Tibial nerve (tissue), 4 donors: ENCODE measurements around the gene NKAIN4. TPM values are rescaled to one million over a fixed set of nuclear protein-coding genes. Genes with fewer than 3 reads are reported as not detected.

ENCODE experiments used
- DNase-seq, 2 donors: peaks; one replicate each; pipeline ENCODE4 v3.0.0-alpha.2; 2019; ENCODE audit warnings: low spot score in 2 of 2
- H3K27ac ChIP-seq, 4 donors: fragments of 200-600 bp; sonication (generic) in 3 of 4; one replicate each; pipeline ENCODE4 v1.5.1; 2017 to 2019; ENCODE audit warnings: mild to moderate bottlenecking in 1 of 4
- H3K27me3 ChIP-seq, 2 donors: fragments of 200-600 bp; sonication (generic) in 1 of 2; one replicate each; pipeline versions ENCODE4 v1.5.1 to v1.6.0; 2017 to 2019
- H3K36me3 ChIP-seq, 3 donors: fragments of 200-600 bp; sonication (generic); one replicate each; pipeline ENCODE4 v1.5.1; 2018 to 2019
- H3K4me1 ChIP-seq, 4 donors: fragments of 200-600 bp; sonication (generic) in 3 of 4; one replicate each; pipeline ENCODE4 v1.5.1; 2017 to 2019
- H3K4me3 ChIP-seq, 4 donors: fragments of 200-600 bp; sonication (generic) in 3 of 4; one replicate each; pipeline ENCODE4 v1.5.1; 2017 to 2019; ENCODE audit warnings: mild to moderate bottlenecking in 1 of 4, moderate library complexity in 1 of 4
- H3K9me3 ChIP-seq, 4 donors: fragments of 200-600 bp; sonication (generic) in 3 of 4; one replicate each; pipeline ENCODE4 v1.5.1; 2017 to 2019
- EP300 ChIP-seq, 2 donors: sonication (generic); formaldehyde crosslinking; IDR thresholded peaks; one replicate each; pipeline ENCODE4 v1.6.1; 2017; ENCODE audit warnings: antibody characterized with exemption in 2 of 2, mild to moderate bottlenecking in 1 of 2
- POLR2A ChIP-seq, 2 donors: fragments of 450-650 bp; IDR thresholded peaks; one replicate each; pipeline ENCODE4 v1.6.1; 2017; ENCODE audit warnings: antibody characterized with exemption in 2 of 2, mild to moderate bottlenecking in 2 of 2, moderate library complexity in 2 of 2
- WGBS, 2 donors: methylation state at CpG; one replicate each; pipeline ENCODE4 v1.1.5; 2018; 5-methylcytosine and 5-hydroxymethylcytosine counted together
- total RNA-seq, 4 donors: library from RNA; depleted of rRNA; stranded (reverse); fragments of >200 nt; gene quantifications; one replicate each; pipeline ENCODE4 v1.1.0, GENCODE V29; 2016
- TF ChIP-seq, protein P1 (sequence below), 5 experiments: fragments of 200-600 bp in 3 of 5; fragments of 450-650 bp in 2 of 5; sonication (generic) in 3 of 5; IDR thresholded peaks; one replicate each; pipeline ENCODE4 v1.5.1; 2016 to 2019; ENCODE audit warnings: antibody characterized with exemption in 5 of 5, mild to moderate bottlenecking in 3 of 5, moderate library complexity in 2 of 5

NKAIN4 gene
- total RNA-seq, 4 donors from 2014 or later: 1.2 to 7.2 (median 3.1) TPM

DNA sequence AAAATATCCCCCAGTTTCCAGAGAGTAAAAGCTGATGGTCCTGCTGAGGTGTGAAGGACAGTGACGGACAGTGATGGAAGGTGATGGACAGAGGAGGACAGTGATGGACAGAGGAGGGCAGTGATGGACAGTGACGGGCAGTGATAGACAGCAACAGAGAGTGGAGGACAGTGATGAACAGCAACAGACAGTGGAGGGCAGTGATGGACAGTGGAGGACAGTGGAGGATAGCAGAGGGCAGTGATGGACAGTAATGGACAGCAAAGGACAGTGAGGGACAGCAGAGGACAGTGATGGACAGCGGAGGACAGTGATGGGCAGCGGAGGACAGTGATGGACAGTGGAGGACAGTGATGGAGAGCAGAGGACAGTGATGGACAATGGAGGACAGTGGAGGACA lies 2.7 kb upstream of the NKAIN4 start:
- H3K27ac ChIP-seq: no peak overlapping the region
- WGBS, 2 donors: 88 to 96% methylated on average over 4 of the region's 4 CpGs
- peaks cover 0 to 79% of the 10 kb centered on the region in 2 donors for H3K27me3 ChIP-seq
- no peak for TF ChIP-seq EP300 (IDR thresholded peaks at IDR 0.05)
- no peak for TF ChIP-seq POLR2A (IDR thresholded peaks at IDR 0.05)
- TF ChIP-seq, protein P1, sequence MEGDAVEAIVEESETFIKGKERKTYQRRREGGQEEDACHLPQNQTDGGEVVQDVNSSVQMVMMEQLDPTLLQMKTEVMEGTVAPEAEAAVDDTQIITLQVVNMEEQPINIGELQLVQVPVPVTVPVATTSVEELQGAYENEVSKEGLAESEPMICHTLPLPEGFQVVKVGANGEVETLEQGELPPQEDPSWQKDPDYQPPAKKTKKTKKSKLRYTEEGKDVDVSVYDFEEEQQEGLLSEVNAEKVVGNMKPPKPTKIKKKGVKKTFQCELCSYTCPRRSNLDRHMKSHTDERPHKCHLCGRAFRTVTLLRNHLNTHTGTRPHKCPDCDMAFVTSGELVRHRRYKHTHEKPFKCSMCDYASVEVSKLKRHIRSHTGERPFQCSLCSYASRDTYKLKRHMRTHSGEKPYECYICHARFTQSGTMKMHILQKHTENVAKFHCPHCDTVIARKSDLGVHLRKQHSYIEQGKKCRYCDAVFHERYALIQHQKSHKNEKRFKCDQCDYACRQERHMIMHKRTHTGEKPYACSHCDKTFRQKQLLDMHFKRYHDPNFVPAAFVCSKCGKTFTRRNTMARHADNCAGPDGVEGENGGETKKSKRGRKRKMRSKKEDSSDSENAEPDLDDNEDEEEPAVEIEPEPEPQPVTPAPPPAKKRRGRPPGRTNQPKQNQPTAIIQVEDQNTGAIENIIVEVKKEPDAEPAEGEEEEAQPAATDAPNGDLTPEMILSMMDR (IDR thresholded peaks at IDR 0.05): no peak
- no peak overlapping the region for H3K4me3 ChIP-seq
- DNase-seq: no peak
- H3K4me1 ChIP-seq: peaks cover 0 to 45% (median 8%) of the 10 kb centered on the region in 4 donors
- H3K9me3 ChIP-seq: no peaks in the 10 kb centered on the region
- H3K36me3 ChIP-seq: no peaks in the 10 kb centered on the region

DNA sequence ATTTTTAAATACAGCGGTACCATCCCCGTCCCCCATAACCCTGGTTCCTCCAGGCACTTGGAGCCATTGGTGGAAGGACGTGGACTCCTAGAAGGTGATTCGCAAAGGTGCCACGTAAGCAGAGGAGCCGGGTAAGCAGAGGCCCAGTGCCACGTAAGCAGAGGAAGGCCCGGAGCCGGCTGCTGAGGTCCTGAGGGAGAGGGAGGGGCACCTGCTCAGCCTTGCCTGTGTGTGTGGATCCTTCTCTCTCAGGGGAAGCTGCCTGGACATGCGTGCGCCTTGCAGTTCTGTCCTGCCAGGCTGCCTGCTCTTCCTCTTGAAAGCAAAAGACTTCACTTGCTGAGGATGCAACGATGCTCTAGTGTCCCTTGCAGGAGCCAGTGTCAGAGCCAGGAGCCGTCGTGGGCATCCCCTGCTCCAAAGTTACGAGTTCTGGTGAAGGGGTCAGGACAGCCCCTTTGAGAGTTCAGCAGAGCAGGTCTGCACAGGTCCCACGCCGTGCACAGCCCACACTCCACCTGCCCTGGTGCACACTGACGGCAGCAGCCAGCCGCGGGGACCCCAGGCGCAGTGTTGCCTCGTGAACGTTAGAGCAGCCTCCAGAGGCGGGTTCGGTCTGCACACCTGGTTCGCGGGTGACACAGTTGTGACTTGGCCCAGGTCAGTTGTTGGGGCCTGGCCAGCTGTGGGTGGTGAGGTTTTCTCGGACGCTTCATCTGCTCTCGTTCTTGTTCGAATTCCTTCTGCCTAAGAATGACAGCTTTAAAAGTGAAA lies 1.9 kb upstream of the NKAIN4 start:
- Histone ChIP-seq H3K4me1 (peaks cover 0 to 41% (median 8%) of the 10 kb centered on the region in 4 donors), H3K27me3 (peaks cover 0 to 74% of the 10 kb centered on the region in 2 donors), H3K36me3 (no peaks in the 10 kb centered on the region), H3K27ac (no peak overlapping the region), H3K9me3 (no peaks in the 10 kb centered on the region), H3K4me3 (no peak overlapping the region)
- TF ChIP-seq EP300 (IDR thresholded peaks at IDR 0.05): no peak
- TF ChIP-seq POLR2A (IDR thresholded peaks at IDR 0.05): no peak
- TF ChIP-seq, protein P1 (IDR thresholded peaks at IDR 0.05): no peak
- 69 to 72% methylated on average over 26 to 31 of the region's 31 CpGs for WGBS, 2 donors
- DNase-seq: no peak

DNA sequence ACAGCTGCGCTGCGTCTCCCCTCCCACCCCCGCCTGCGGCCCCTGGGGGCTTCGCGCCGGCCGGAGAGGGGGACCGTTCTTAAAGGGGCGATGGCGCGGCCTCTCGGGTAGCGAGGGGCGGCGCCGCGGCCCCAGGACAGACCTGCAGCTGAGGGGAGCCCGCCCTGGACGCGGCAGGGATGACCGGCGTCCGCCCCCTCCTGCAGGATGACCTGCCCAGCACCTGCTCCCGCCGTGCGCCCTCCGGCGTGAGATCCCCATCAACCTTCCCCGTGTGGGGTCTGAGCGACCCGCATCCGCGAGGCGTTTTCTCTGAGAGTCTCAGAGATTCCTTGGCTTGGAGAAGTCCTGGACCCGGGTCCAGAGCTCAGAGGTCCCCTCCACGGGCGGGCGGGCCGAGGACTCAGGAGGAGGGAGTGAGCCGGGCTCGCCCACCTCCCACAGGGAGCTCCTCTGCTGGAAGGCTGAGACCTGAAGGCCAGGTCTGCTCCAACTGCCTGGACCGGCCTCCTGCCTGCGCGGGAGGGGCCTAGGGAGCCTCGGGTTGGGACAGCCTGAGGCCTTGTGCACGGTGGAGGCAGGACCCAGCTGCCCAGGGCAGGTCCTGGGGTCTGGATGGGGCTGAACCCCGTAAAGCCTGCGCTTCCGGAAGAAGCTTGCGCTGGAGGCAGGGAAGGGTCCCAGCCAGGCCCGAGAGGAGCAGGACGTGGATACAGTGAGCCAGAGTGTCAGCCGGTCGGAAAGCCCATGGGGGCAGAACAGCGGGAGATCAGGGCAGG lies 532 bp upstream of the NKAIN4 start:
- 25 to 30% methylated on average over 21 to 27 of the region's 56 CpGs for WGBS, 2 donors
- peak overlapping the region in 2 of 4 donors; percentile 22 to 55 for H3K4me3 ChIP-seq
- no peaks in the 10 kb centered on the region for H3K9me3 ChIP-seq
- H3K4me1 ChIP-seq: peaks cover 0 to 33% (median 8%) of the 10 kb centered on the region in 4 donors
- TF ChIP-seq EP300 (IDR thresholded peaks at IDR 0.05) (no peak), POLR2A (IDR thresholded peaks at IDR 0.05) (no peak)
- TF ChIP-seq, protein P1 (IDR thresholded peaks at IDR 0.05): no peak
- DNase-seq: no peak
- H3K27ac ChIP-seq: peak overlapping the region in 2 of 4 donors; percentile 43 to 63
- H3K36me3 ChIP-seq: no peaks in the 10 kb centered on the region
- peaks cover 0 to 73% of the 10 kb centered on the region in 2 donors for H3K27me3 ChIP-seq

DNA sequence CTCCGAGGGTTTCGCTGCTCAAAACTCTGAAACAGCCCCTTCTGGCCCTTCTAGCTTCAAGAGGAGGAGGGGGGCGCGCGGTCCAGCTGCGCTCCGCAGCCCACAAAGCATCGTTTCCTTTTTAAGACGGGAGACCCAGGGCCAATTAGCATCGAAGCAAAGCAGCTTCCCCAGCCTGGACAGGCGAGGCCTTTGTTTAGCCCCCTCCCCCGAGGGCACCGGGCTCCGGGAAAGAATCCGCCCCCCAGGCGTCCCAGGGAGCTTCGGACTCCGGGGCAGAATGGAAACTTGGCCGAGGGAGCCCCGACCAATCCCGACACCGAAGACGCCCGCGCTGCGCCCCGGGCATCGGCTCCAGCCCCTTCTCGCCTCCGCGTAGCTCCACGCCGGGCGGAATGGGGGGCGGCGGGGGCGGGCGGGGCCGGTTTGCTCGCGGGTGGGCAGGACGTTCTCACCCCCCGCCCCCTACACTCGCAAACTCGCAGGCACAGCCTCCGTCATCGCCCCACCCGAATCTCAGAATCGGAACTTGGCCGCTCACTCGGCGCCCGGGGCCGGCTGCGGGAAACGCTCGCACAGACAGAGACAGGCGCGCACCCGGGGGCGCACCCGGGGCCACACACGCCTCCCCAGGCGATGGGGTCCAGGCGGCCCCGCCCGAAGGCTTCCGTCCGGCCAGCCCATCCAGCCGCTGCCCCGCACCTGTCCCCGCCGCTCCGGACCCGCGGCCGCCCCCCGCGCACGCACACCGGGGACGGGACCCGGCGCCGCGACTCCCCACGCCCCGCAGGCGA lies 628 bp downstream of the NKAIN4 start:
- TF ChIP-seq EP300 (IDR thresholded peaks at IDR 0.05) (no peak), POLR2A (IDR thresholded peaks at IDR 0.05) (peak in 1 of 2 donors; percentile 19)
- H3K9me3 ChIP-seq: no peaks in the 10 kb centered on the region
- peaks cover 0 to 75% of the 10 kb centered on the region in 2 donors for H3K27me3 ChIP-seq
- H3K4me1 ChIP-seq: peaks cover 0 to 33% (median 8%) of the 10 kb centered on the region in 4 donors
- no peak for DNase-seq
- 1 to 2% methylated on average over 22 to 28 of the region's 89 CpGs for WGBS, 2 donors
- peak overlapping the region; percentile 22 to 55 (median 23) for H3K4me3 ChIP-seq
- H3K27ac ChIP-seq: peak overlapping the region in 3 of 4 donors; percentile 12 to 63 (median 43)
- H3K36me3 ChIP-seq: no peaks in the 10 kb centered on the region

DNA sequence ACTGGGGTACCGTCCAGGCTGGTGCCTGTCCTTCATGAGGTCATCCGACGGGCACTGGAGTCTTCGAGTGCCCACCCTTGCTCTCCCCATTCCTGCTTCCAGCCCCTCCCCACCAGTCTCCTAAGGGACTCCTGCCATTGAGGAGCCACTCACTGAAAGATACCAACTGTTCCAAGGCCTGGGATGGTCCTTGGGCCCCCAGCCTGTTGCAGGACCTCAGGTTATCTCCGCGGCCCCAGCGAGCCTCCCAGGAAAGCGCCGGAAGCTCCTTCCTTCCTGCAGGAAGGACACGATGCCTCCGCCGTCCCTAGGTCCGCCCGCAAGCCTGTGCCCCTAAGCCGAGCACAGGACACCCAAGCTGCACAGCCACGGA lies 1.2 kb downstream of the NKAIN4 start:
- TF ChIP-seq POLR2A (IDR thresholded peaks at IDR 0.05) (no peak), EP300 (IDR thresholded peaks at IDR 0.05) (no peak)
- TF ChIP-seq, protein P1 (IDR thresholded peaks at IDR 0.05): no peak
- no peaks in the 10 kb centered on the region for H3K36me3 ChIP-seq
- whole genome bisulfite sequencing, 2 donors: 22 to 24% methylated on average over 5 to 15 of the region's 16 CpGs
- no peaks in the 10 kb centered on the region for H3K9me3 ChIP-seq
- DNase-seq: no peak
- H3K4me1 ChIP-seq: peaks cover 0 to 33% (median 8%) of the 10 kb centered on the region in 4 donors
- peak overlapping the region in 2 of 4 donors; percentile 22 to 55 for H3K4me3 ChIP-seq
- H3K27me3 ChIP-seq: peaks cover 0 to 81% of the 10 kb centered on the region in 2 donors
- peak overlapping the region in 1 of 4 donors; percentile 63 for H3K27ac ChIP-seq
